Hepatocyte (in vitro differentiated cells): Measurements from ENCODE around the gene AMH.

Experiments used
- CTCF ChIP-seq: fragments of 200-600 bp; sonication (generic); IDR thresholded peaks from 2 replicates; pipeline ENCODE4 v1.5.1; 2016; ENCODE audit warnings: antibody characterized with exemption, mild to moderate bottlenecking; ENCODE audit not compliant: poor library complexity
- EZH2 ChIP-seq: fragments of 200-600 bp; sonication (generic); IDR thresholded peaks from 2 replicates; pipeline ENCODE4 v1.6.1; 2016; ENCODE audit warnings: antibody characterized with exemption, mild to moderate bottlenecking, borderline replicate concordance
- EZH2phosphoT487 ChIP-seq: fragments of 200-600 bp; sonication (generic); IDR thresholded peaks from one replicate; pipeline ENCODE4 v1.6.1; 2018; ENCODE audit warnings: antibody characterized with exemption, mild to moderate bottlenecking, low read depth, moderate library complexity; ENCODE audit not compliant: unreplicated experiment, severe bottlenecking

- no peak for TF ChIP-seq CTCF
- TF ChIP-seq EZH2phosphoT487: no peak
- no peak for TF ChIP-seq EZH2
These were observed 5.6 kb upstream of the AMH start for GRCh38 chr19:2243274-2244124.
